ENCODE data around the gene LRP10.
A peak's percentile ranks its signal among the peaks of the same experiment; 100 is the strongest.

GRCh38 chr14:22852940-22853767 lies 18.4 kb upstream of the LRP10 start:
- peak; percentile 36 to 60 for TF ChIP-seq POLR2AphosphoS5 (IDR thresholded peaks at IDR 0.05; ENCODE audit: insufficient read depth in 1 of 2, low read depth in 1 of 2)
- TF ChIP-seq, protein P1, sequence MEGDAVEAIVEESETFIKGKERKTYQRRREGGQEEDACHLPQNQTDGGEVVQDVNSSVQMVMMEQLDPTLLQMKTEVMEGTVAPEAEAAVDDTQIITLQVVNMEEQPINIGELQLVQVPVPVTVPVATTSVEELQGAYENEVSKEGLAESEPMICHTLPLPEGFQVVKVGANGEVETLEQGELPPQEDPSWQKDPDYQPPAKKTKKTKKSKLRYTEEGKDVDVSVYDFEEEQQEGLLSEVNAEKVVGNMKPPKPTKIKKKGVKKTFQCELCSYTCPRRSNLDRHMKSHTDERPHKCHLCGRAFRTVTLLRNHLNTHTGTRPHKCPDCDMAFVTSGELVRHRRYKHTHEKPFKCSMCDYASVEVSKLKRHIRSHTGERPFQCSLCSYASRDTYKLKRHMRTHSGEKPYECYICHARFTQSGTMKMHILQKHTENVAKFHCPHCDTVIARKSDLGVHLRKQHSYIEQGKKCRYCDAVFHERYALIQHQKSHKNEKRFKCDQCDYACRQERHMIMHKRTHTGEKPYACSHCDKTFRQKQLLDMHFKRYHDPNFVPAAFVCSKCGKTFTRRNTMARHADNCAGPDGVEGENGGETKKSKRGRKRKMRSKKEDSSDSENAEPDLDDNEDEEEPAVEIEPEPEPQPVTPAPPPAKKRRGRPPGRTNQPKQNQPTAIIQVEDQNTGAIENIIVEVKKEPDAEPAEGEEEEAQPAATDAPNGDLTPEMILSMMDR (IDR thresholded peaks at IDR 0.05) = peak; percentile 93 to 98 (median 96)

Measured in vagina (tissue), 2 donors.